PC-9 (cell line): ENCODE data around the gene APOLD1. TPM values are rescaled to one million over a fixed set of nuclear protein-coding genes. Genes with fewer than 3 reads are reported as not detected.
A peak's percentile ranks its signal among the peaks of the same experiment; 100 is the strongest.
"Not testable (repeated sequence)": the region's sequence is repeated elsewhere in the genome, so short reads cannot be mapped to it uniquely, and the experiment has no call there.

ENCODE experiments used
- BruUV-seq: library from RNA; stranded (reverse); fragments of 400-500 nt; replicated peaks from 2 replicates; lab custom pipeline; 2021; lab: Mats Ljungman, UMichigan
- CTCF ChIA-PET: fragments of 300-600 bp; sonication (Branson Sonifier 250); formaldehyde crosslinking; loops from one replicate; lab custom pipeline; 2022; ENCODE audit warnings: antibody characterized with exemption; lab: Charles Lee
- POLR2A ChIA-PET: fragments of 300-600 bp; sonication (Branson Sonifier 250); formaldehyde crosslinking; loops from one replicate; lab custom pipeline; 2022; ENCODE audit warnings: antibody characterized with exemption; ENCODE audit not compliant: unreplicated experiment; lab: Charles Lee
- DNase-seq, 2 experiments: peaks; one replicate each; pipeline versions ENCODE4 v3.0.0 to v3.0.0-alpha.2; 2015 to 2022; ENCODE audit warnings: mixed read lengths in 1 of 2
- H2AFZ ChIP-seq: fragments of 200-600 bp; sonication (generic); 2 replicates; pipeline ENCODE4 v1.8.1; 2017; ENCODE audit warnings: antibody characterized with exemption
- H3F3A ChIP-seq: fragments of 200-600 bp; sonication (generic); 2 replicates; pipeline ENCODE4 v1.8.1; 2017; ENCODE audit warnings: antibody characterized with exemption, mild to moderate bottlenecking, low read depth; ENCODE audit not compliant: insufficient read depth
- H3K27ac ChIP-seq: fragments of 200-600 bp; sonication (generic); 2 replicates; pipeline ENCODE4 v1.6.1; 2016; ENCODE audit warnings: mixed run types
- H3K27me3 ChIP-seq: fragments of 200-600 bp; sonication (generic); 2 replicates; pipeline ENCODE4 v1.6.1; 2016; ENCODE audit warnings: low read depth, mixed run types; ENCODE audit not compliant: insufficient read depth
- H3K36me3 ChIP-seq: fragments of 200-600 bp; sonication (generic); 2 replicates; pipeline ENCODE4 v1.6.1; 2016; ENCODE audit warnings: low read depth, mixed run types
- H3K4me1 ChIP-seq: fragments of 200-600 bp; sonication (generic); replicated peaks from 2 replicates; pipeline ENCODE4 v1.6.1; 2016; ENCODE audit warnings: mixed run types; ENCODE audit not compliant: insufficient read depth
- H3K4me2 ChIP-seq: fragments of 200-600 bp; sonication (generic); 2 replicates; pipeline ENCODE4 v1.6.1; 2017; ENCODE audit warnings: mixed run types
- H3K4me3 ChIP-seq: fragments of 200-600 bp; sonication (generic); 2 replicates; pipeline ENCODE4 v1.6.1; 2016; ENCODE audit warnings: mixed run types
- H3K79me2 ChIP-seq: fragments of 200-600 bp; sonication (generic); 2 replicates; pipeline ENCODE4 v1.6.1; 2017; ENCODE audit warnings: low read depth, mixed run types
- H3K9me2 ChIP-seq: fragments of 200-600 bp; sonication (generic); 2 replicates; pipeline ENCODE4 v1.8.1; 2017; ENCODE audit warnings: mild to moderate bottlenecking; ENCODE audit not compliant: insufficient read depth
- H3K9me3 ChIP-seq: fragments of 200-600 bp; sonication (generic); 2 replicates; pipeline ENCODE4 v1.8.1; 2016; ENCODE audit warnings: low read depth; ENCODE audit not compliant: insufficient read depth
- H4K20me1 ChIP-seq: fragments of 200-600 bp; sonication (generic); 2 replicates; pipeline ENCODE4 v1.8.1; 2017; ENCODE audit not compliant: insufficient read depth
- CTCF ChIP-seq: fragments of 200-600 bp; sonication (generic); conservative IDR thresholded peaks from 2 replicates; pipeline ENCODE4 v1.6.1; 2017; ENCODE audit warnings: mixed run types, antibody characterized with exemption, mild to moderate bottlenecking, moderate library complexity
- EZH2 ChIP-seq: fragments of 200-600 bp; sonication (generic); IDR thresholded peaks from 2 replicates; pipeline ENCODE4 v1.8.0; 2017; ENCODE audit warnings: antibody characterized with exemption, low read depth
- intact Hi-C: fragments of 100-400 bp; cut with micrococcal nuclease; formaldehyde crosslinking; loops from one replicate; pipeline ENCODE4 v1.10.0; 2022; ENCODE audit not compliant: unreplicated experiment
- total RNA-seq: library from RNA; stranded (reverse); gene quantifications from 2 replicates; pipeline ENCODE4 v1.2.3, GENCODE V29; 2021

Gene APOLD1
- total RNA-seq, 1 experiment from 2014 or later: 23.3 TPM

GRCh38 chr12:12818701-12819100 is 33.2 kb downstream of the APOLD1 start:
- POLR2A ChIA-PET: interaction anchor here (0.5 to 1.8 kb wide), 10 partner anchors 9 to 461 kb away, joined by 3 to 42 read pairs (median 8); partner anchors contain the start of gene GPRC5A
- H3K4me3 ChIP-seq: peak overlapping the region; percentile 29; the same call in 1 of the 2 replicates
- no peaks in the 10 kb centered on the region for H3K9me2 ChIP-seq
- intact Hi-C loops: loop anchor here (1.0 kb wide), 1 partner anchor 73 kb away; the partner anchor contains the start of gene GPRC5A
- no peaks in the 10 kb centered on the region for H3K9me3 ChIP-seq
- H3K4me2 ChIP-seq: peak overlapping the region; percentile 90
- no peak overlapping the region for H2AFZ ChIP-seq
- no peaks in the 10 kb centered on the region for H4K20me1 ChIP-seq
- H3F3A ChIP-seq: peaks cover 73% of the 10 kb centered on the region
- CTCF ChIA-PET: interaction anchor here (0.6 to 1.8 kb wide), 5 partner anchors 15 to 310 kb away, joined by 3 to 8 read pairs (median 3); no protein-coding TSS in a partner anchor
- peak overlapping the region; percentile 94 for H3K27ac ChIP-seq
- peaks cover 90% of the 10 kb centered on the region for H3K79me2 ChIP-seq
- H3K4me1 ChIP-seq: peaks cover 96% of the 10 kb centered on the region
- peaks cover 83% of the 10 kb centered on the region for H3K36me3 ChIP-seq
- no peak for DNase-seq
- no peak for TF ChIP-seq EZH2
- TF ChIP-seq CTCF: no peak
- no peaks in the 10 kb centered on the region for H3K27me3 ChIP-seq
- BruUV-seq: no TSS peak

- TF ChIP-seq EZH2 (no peak), CTCF (no peak)
- no peaks in the 10 kb centered on the region for H3K27me3 ChIP-seq
- TSS peak; percentile 55 for BruUV-seq
- peaks cover 78% of the 10 kb centered on the region for H3F3A ChIP-seq
- H2AFZ ChIP-seq: no peak overlapping the region
- no peaks in the 10 kb centered on the region for H3K9me3 ChIP-seq
- no peak for DNase-seq
- no peaks in the 10 kb centered on the region for H3K9me2 ChIP-seq
- peaks cover 84% of the 10 kb centered on the region for H3K36me3 ChIP-seq
- ChIA-PET POLR2A (interaction anchor here (0.5 to 1.8 kb wide), 14 partner anchors 8 to 461 kb away, joined by 3 to 42 read pairs (median 8); partner anchors contain the start of gene GPRC5A), CTCF (interaction anchor here (0.6 to 1.8 kb wide), 6 partner anchors 15 to 309 kb away, joined by 3 to 8 read pairs (median 4); no protein-coding TSS in a partner anchor)
- peaks cover 87% of the 10 kb centered on the region for H3K79me2 ChIP-seq
- H3K27ac ChIP-seq: peak overlapping the region; percentile 94
- peak overlapping the region; percentile 29 for H3K4me3 ChIP-seq
- intact Hi-C loops: loop anchor here (1.0 kb wide), 1 partner anchor 72 kb away; the partner anchor contains the start of gene GPRC5A
- H3K4me1 ChIP-seq: peaks cover 100% of the 10 kb centered on the region
- H4K20me1 ChIP-seq: no peaks in the 10 kb centered on the region
- H3K4me2 ChIP-seq: peak overlapping the region; percentile 90
These were observed 33.8 kb downstream of the APOLD1 start for GRCh38 chr12:12819221-12819620.

- Histone ChIP-seq H3K27ac (peak overlapping the region; percentile 94), H3K4me3 (peak overlapping the region; percentile 29; the same call in 1 of the 2 replicates), H3K79me2 (peaks cover 87% of the 10 kb centered on the region), H3K4me2 (peak overlapping the region; percentile 90), H3K9me3 (no peaks in the 10 kb centered on the region), H3F3A (peaks cover 85% of the 10 kb centered on the region), H3K36me3 (peaks cover 84% of the 10 kb centered on the region), H3K9me2 (no peaks in the 10 kb centered on the region), H3K27me3 (no peaks in the 10 kb centered on the region), H2AFZ (no peak overlapping the region), H4K20me1 (no peaks in the 10 kb centered on the region), H3K4me1 (peaks cover 100% of the 10 kb centered on the region)
- no peak for TF ChIP-seq CTCF
- no peak for TF ChIP-seq EZH2
- peak; percentile 86 to 99 for DNase-seq
- intact Hi-C loops: loop anchor here (1.0 kb wide), 3 partner anchors 16 to 71 kb away; partner anchors contain the start of gene GPRC5A
- BruUV-seq: no TSS peak
- CTCF ChIA-PET: interaction anchor here (0.6 to 1.8 kb wide), 4 partner anchors 16 to 278 kb away, joined by 3 to 10 read pairs (median 6); no protein-coding TSS in a partner anchor
- POLR2A ChIA-PET: interaction anchor here (0.6 to 1.8 kb wide), 12 partner anchors 15 to 94 kb away, joined by 4 to 42 read pairs (median 6); partner anchors contain the start of gene GPRC5A
These were observed 34.4 kb downstream of the APOLD1 start for GRCh38 chr12:12819752-12820311.

- TSS peak; percentile 27 for BruUV-seq
- not testable (repeated sequence) for H2AFZ ChIP-seq, H3K9me2 ChIP-seq, DNase-seq, H3K9me3 ChIP-seq, H3K27me3 ChIP-seq, H4K20me1 ChIP-seq
- H3K4me3 ChIP-seq: 0 out of 2 replicates have a peak overlapping the region, but pooled peaks have one; percentile 9
- CTCF ChIA-PET: interaction anchor here (0.5 to 1.8 kb wide), 4 partner anchors 15 to 485 kb away, joined by 4 to 10 read pairs (median 6); no protein-coding TSS in a partner anchor
- POLR2A ChIA-PET: interaction anchor here (0.6 to 1.8 kb wide), 7 partner anchors 15 to 95 kb away, joined by 4 to 42 read pairs (median 8); partner anchors contain the start of gene GPRC5A
- H3K4me2 ChIP-seq: peak overlapping the region; percentile 90
- peaks cover 99% of the 10 kb centered on the region for H3K4me1 ChIP-seq
- H3F3A ChIP-seq: peaks cover 86% of the 10 kb centered on the region
- peaks cover 87% of the 10 kb centered on the region for H3K79me2 ChIP-seq
- intact Hi-C loops: loop anchor here (1.0 kb wide), 2 partner anchors 16 to 52 kb away; no protein-coding TSS in a partner anchor
- H3K36me3 ChIP-seq: peaks cover 85% of the 10 kb centered on the region
- peak overlapping the region; percentile 94 for H3K27ac ChIP-seq
These were observed 34.9 kb downstream of the APOLD1 start for GRCh38 chr12:12820376-12820775.
